GM18951 (cell line): ENCODE results near the gene POMT2.

Source experiments
- POLR2A ChIP-seq: IDR thresholded peaks from 4 replicates; pipeline ENCODE4 v1.6.1; 2011; ENCODE audit warnings: mild to moderate bottlenecking; ENCODE audit not compliant: insufficient read length, insufficient read depth; ENCODE audit errors: extremely low read depth
- in situ Hi-C: fragments of 300-500 bp; cut with MboI; formaldehyde crosslinking; loops from one replicate; pipeline ENCODE4 v1.12.0; 2022; ENCODE audit warnings: low sequenced_read_pairs, mixed read lengths, inconsistent platforms; ENCODE audit not compliant: unreplicated experiment

Gene POMT2

DNA sequence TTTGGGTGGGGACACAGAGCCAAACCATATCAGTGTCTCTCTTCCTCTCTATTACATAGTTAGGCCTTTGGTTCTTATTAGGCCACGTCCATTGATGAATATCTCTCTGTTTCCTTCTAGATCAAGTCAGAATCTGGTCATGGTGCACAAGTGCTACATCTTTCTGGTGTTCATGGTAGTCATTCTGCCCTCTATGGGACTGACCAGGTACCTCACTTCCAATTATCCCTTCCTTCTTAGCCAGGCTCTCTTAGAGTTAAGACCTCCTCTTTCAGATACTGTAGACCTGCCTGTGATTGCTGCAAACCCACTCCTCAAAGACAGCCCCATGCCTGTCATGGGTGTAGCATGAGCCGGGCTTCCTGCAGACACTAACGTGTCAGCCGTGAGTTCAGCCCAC lies 74.9 kb downstream of the POMT2 start:
- in situ Hi-C loops = no loop called here

GRCh38 chr14:77243853-77244252 lies 76.8 kb downstream of the POMT2 start:
- no peak for TF ChIP-seq POLR2A
- in situ Hi-C loops = no loop called here

More for the DNA sequence above, 74.9 kb downstream of the POMT2 start:
- TF ChIP-seq POLR2A = no peak

GRCh38 chr14:77242752-77243151 lies 77.9 kb downstream of the POMT2 start:
- in situ Hi-C loops = no loop called here
- TF ChIP-seq POLR2A = no peak

- in situ Hi-C loops = no loop called here
- no peak for TF ChIP-seq POLR2A
These were observed 78.7 kb downstream of the POMT2 start for GRCh38 chr14:77241955-77242354.

- TF ChIP-seq POLR2A = no peak
- in situ Hi-C loops = no loop called here
These were observed 80.3 kb downstream of the POMT2 start for GRCh38 chr14:77240336-77240915.

DNA sequence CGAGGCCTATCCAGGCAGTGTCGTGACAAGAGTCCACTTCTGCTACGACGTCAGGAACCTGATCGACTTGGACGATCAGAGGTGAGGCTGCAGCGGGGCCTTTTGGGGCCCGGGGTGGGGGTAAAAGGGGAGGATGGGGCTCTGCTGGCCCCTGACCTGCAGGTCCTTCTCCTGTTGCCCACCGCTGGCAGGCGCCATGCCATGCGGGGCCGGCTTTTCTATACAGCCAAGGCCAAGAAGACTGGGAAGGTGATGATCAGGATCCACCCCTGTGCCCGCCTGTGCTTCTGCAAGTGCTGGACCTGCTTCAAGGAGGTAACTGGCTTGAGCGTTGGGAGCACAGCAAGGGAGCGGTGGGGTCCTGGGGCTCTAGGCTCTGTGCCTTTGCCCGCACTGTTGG lies 81.3 kb downstream of the POMT2 start:
- in situ Hi-C loops = no loop called here

DNA sequence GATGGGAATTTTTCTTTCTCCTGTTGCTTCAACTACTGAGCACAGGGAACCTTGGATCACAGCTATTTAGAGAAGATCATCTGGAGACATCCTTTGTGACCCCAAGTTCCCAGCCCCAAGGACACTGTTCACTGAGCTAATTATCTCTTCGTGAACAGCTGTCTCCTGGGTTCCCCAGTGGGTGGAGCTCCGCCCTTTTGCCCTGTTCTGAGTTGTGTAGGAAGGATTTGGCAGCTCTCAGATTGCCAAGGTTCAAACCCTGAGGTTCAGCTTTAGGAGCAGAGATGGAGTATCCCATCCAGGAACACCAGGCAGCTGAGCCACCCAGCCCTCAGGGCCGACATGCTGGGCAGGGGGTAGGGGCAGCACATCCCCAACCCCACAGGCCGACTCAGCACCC lies 81.7 kb downstream of the POMT2 start:
- no peak for TF ChIP-seq POLR2A
- in situ Hi-C loops = no loop called here

More for the DNA sequence above, 81.3 kb downstream of the POMT2 start:
- no peak for TF ChIP-seq POLR2A

DNA sequence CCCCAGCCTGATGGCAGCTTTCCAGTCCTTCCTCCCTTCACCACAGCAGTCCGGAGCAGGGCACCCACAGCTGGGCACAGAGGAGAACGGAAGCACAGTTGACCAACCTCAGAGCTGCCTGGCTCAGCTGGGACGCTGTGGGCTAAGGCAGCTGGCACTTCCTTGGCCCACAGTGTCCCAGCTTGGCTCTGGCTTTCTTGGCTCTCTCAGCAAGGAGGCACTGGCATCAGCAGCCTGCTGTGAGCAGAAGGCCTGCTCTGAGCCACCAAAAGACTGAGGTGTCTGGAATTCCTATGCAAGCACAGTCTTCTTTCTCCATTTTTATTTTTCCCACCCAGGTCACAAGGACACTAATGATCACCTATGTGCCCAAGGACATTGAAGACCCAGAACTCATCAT lies 82.3 kb downstream of the POMT2 start:
- in situ Hi-C loops = no loop called here
- no peak for TF ChIP-seq POLR2A

DNA sequence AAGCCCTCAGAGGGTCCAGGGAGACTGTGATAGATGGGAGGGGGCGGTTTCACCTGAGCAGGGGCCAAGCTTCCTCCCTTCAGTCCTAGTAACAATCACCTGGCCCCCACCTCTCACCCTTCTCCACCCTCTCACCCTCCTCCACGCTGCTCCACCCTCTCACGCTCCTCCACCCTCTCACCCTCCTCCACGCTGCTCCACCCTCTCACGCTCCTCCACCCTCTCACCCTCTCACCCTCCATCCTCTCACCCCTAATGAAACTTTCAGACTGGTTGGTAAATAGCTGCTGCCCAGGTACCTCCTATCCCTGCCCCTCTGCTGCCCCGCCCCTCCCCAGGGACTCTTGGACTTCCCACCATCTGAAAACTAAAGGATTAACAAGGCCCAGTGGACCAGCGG lies 83.9 kb downstream of the POMT2 start:
- TF ChIP-seq POLR2A = no peak
- in situ Hi-C loops = no loop called here

- TF ChIP-seq POLR2A = no peak
- in situ Hi-C loops = no loop called here
These were observed 89.0 kb downstream of the POMT2 start for GRCh38 chr14:77231721-77232120.

- TF ChIP-seq POLR2A = no peak
- in situ Hi-C loops = no loop called here
These were observed 89.8 kb downstream of the POMT2 start for GRCh38 chr14:77230914-77231313.

- in situ Hi-C loops = no loop called here
These were observed 92.6 kb downstream of the POMT2 start for GRCh38 chr14:77228056-77228455.

DNA sequence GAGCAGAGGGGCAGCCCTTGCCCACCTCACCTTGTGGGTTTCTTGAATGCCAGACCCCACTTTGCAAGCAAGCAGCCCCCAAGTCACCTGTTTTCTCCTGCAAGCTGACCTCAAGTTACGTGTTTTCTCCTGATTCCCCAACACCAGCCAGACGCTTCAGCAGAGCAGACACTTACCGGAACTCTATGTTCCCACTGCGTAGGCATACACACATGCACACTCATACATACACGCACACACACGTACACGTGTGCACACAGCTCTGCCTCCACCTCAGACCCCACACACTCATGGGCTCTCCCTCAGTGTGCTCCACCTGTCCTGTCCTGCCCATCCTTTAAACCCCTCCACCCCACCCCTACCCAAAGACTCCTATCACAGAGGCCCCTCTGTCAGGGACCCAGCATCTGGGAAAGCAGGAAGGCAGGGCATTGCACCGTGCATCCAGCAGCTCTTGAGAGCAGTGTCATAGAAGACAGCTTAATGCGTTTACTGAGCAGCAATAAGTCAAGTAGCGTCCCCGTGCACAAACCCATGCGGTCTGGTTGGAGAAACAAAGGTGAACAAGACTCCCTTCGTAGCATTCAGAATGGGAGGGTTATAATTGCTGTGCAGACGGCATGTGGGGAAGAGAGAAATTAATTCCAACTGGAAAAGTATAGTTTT lies 94.7 kb downstream of the POMT2 start:
- in situ Hi-C loops = no loop called here
- TF ChIP-seq POLR2A = no peak

More at GRCh38 chr14:77228056-77228455, 92.6 kb downstream of the POMT2 start:
- no peak for TF ChIP-seq POLR2A

DNA sequence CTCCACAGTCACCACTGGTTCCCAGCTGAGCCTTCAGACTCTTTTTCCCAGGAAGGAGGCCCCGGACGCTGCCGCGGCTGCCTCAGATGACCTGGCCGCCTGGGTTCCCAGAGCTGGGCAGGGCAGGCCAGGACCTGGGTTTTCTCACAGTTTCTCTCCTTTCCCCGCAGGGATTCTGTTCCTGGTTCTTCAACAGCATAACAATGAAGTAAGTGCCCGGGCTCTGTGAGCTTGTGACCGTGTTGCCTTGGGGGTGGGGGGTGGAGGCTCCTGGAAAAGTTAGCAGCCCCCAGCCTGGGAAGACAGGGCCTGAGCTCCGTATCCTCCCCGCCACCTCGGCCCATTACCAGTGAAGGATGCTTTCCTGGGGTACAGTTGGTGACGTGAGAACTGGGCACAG lies 95.4 kb downstream of the POMT2 start:
- TF ChIP-seq POLR2A = no peak
- in situ Hi-C loops = no loop called here
